Activated T-cell treated with anti-CD3 and anti-CD28 coated beads for 4 hours (primary cell): ENCODE measurements around the gene EFL1.

Source experiments
- DNase-seq: peaks from one replicate; pipeline ENCODE4 v3.0.0-alpha.2; 2020

Gene EFL1

GRCh38 chr15:82146990-82147461 lies 115.5 kb downstream of the EFL1 start:
- no peak for DNase-seq

- no peak for DNase-seq
Measured at GRCh38 chr15:82146576-82146975, 116.0 kb downstream of the EFL1 start.

GRCh38 chr15:82143390-82144385 lies 118.8 kb downstream of the EFL1 start:
- DNase-seq = no peak

- DNase-seq = no peak
Measured at GRCh38 chr15:82140886-82141285, 121.6 kb downstream of the EFL1 start.

GRCh38 chr15:82139823-82140268 lies 122.7 kb downstream of the EFL1 start:
- no peak for DNase-seq

- DNase-seq = no peak
Measured at GRCh38 chr15:82138306-82138705, 124.2 kb downstream of the EFL1 start.

- DNase-seq = no peak
Measured at GRCh38 chr15:82137261-82137660, 125.3 kb downstream of the EFL1 start.

- no peak for DNase-seq
Measured at GRCh38 chr15:82136120-82136519, 126.4 kb downstream of the EFL1 start.

GRCh38 chr15:82135638-82136037 lies 126.9 kb downstream of the EFL1 start:
- DNase-seq = no peak

- no peak for DNase-seq
Measured at GRCh38 chr15:82134461-82134860, 128.1 kb downstream of the EFL1 start.

GRCh38 chr15:82133251-82133650 lies 129.3 kb downstream of the EFL1 start:
- no peak for DNase-seq

GRCh38 chr15:82132742-82133141 lies 129.8 kb downstream of the EFL1 start:
- DNase-seq = no peak

GRCh38 chr15:82132096-82132495 lies 130.4 kb downstream of the EFL1 start:
- DNase-seq = no peak

- no peak for DNase-seq
Measured at GRCh38 chr15:82130248-82130647, 132.3 kb downstream of the EFL1 start.

GRCh38 chr15:82129761-82130160 lies 132.8 kb downstream of the EFL1 start:
- DNase-seq = no peak

GRCh38 chr15:82129149-82129692 lies 133.3 kb downstream of the EFL1 start:
- no peak for DNase-seq

- no peak for DNase-seq
Measured at GRCh38 chr15:82128401-82129148, 134.0 kb downstream of the EFL1 start.

GRCh38 chr15:82127581-82127980 lies 135.0 kb downstream of the EFL1 start:
- no peak for DNase-seq

- no peak for DNase-seq
Measured at GRCh38 chr15:82126346-82126745, 136.2 kb downstream of the EFL1 start.

- DNase-seq = no peak
Measured at GRCh38 chr15:82124331-82125263, 137.9 kb downstream of the EFL1 start.

GRCh38 chr15:82122746-82123400 lies 139.7 kb downstream of the EFL1 start:
- DNase-seq = no peak

- no peak for DNase-seq
Measured at GRCh38 chr15:82118040-82118439, 144.5 kb downstream of the EFL1 start.
